Measurements from ENCODE around the gene ARHGEF4.

The ARHGEF4 gene

GRCh38 chr2:131039535-131039907, 202.8 kb downstream of the ARHGEF4 start:
- DNase-seq = peak; percentile 32

DNA sequence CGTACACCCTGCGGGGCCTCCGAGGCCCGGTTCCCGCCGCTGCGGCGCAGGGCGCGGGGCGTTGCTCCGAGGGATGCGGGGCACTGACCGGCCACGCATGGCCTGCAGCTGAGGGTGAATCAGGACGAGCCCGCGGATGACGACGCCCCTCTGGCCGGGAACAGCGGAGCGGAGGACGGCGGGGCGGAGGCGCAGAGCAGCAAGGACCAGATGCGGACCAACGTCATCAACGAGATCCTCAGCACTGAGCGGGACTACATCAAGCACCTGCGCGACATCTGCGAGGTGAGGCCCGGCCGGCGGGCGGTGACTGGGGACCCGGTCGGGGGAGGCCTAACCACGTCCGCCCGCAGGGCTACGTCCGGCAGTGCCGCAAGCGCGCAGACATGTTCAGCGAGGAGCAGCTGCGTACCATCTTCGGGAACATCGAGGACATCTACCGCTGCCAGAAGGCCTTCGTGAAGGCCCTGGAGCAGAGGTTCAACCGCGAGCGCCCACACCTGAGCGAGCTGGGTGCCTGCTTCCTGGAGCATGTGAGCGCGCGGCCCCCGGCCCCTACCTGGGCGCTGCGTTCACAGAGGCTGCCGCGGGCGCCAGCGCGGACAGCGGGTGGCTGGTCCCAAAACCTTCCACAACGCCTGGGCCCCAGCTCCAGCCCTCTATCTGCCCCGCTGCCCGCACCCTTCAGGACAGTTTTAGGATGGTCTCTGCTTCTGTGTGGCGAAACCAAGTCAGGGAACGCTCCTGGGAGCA, 203.4 kb downstream of the ARHGEF4 start:
- peak; percentile 52 for DNase-seq

- DNase-seq = peak; percentile 43
These were observed 204.1 kb downstream of the ARHGEF4 start for GRCh38 chr2:131040661-131041401.

DNA sequence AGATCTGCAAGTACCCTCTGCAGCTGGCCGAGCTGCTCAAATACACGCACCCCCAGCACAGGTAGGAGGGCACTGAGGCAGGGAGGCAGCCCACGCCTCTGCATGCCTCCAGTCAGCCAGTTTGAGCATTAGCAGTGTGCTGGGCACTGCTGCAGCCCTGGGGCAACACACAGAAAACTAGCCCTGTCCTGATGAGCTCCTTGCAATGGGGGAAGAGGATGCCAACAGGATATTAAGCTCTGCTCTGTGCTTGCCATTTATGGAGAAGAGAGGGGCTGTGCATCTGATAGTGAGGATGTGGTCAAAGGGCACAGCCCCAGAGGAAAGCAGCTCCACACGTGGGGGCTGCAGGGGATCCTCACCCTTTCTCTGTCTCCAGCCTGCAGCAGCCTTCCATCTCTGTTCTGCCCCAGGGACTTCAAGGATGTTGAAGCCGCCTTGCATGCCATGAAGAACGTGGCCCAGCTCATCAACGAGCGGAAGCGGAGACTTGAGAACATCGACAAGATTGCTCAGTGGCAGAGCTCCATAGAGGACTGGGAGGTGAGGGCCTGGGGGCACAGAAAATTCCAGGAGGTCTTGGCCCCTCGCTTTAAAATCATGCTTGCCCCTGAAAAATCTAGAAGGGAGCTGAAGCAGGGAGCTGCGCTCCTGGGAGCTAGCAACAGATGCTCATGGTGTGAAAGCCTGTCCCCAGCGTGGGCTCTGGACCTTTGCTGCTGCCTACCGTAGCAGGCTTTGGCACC, 204.9 kb downstream of the ARHGEF4 start:
- DNase-seq = peak; percentile 15

DNA sequence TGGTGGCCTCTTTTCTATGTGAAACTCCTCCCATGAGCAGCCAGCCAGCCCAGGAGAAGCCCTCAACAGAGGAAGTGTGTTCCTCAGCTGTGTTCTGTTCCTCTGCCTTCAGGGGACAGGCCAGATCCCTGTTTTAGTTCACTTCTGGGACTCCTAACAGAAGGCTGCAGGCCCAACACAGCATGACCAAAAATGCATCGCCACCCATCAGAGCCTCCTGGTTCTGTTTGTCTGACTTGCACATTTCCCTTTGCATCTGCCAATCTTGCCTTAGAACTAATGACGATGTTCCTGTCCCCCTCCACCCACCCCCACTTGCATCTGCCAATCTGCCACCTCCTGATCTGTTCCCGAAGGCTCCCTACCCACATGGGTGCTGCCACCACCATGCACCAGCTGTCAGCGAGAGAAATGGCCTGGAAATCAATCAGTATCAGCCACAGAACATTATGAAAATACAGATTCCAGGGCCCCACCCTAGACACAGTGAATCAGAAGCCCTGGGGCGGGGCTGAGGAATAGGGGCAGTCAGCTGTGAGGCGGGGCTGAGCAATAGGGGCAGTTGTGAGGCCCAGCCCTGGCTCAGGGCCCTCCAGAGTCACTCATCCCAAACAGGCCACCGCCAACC, 205.5 kb downstream of the ARHGEF4 start:
- peak; percentile 27 for DNase-seq

GRCh38 chr2:131043199-131044074, 206.7 kb downstream of the ARHGEF4 start:
- peak; percentile 34 for DNase-seq

DNA sequence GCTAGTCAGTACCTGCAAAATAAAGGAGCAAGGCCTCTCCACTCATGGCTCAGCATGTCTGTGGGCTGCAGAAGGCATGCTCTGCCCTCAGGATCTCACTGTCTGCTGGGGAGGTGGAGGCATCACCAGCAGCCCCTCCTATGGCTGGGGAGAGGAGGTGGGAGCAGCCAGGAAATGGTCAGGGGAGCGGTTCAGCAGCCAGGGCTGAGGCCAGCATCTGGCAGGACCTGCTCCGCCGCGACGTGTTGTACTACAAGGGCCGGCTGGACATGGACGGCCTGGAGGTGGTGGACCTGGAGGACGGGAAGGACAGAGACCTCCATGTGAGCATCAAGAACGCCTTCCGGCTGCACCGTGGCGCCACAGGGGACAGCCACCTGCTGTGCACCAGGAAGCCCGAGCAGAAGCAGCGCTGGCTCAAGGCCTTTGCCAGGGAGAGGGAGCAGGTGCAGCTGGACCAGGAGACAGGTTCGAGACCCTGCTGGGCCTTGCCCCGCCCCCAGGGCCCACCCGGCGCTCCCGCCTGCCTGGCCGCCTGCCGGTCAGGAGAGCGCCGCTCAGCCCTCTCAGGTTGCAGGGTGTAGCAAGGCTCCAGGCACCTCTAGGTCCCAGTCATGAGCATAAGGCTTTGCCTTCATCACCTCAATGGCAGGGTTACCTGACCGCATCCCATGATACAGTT, 207.5 kb downstream of the ARHGEF4 start:
- DNase-seq = peak; percentile 35

DNA sequence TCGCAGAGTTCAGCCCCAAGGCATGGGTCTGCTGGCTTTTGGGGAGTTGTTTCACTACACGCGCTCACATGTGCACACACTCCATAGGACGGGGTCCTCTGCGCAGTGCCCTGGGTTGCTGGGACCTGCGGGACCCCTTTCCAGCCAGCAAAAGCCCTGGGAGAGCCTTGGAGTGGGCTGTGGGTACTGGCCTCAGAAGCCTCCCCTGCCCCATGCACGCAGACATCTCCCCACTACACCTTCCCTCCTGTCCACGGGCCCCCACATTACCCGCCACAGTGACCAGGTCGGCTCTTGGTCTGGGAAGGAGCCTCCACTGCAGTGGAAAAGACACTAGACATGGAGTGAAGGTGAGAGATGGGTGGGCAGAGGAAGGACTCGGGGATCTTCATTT, 208.0 kb downstream of the ARHGEF4 start:
- no peak for DNase-seq

DNA sequence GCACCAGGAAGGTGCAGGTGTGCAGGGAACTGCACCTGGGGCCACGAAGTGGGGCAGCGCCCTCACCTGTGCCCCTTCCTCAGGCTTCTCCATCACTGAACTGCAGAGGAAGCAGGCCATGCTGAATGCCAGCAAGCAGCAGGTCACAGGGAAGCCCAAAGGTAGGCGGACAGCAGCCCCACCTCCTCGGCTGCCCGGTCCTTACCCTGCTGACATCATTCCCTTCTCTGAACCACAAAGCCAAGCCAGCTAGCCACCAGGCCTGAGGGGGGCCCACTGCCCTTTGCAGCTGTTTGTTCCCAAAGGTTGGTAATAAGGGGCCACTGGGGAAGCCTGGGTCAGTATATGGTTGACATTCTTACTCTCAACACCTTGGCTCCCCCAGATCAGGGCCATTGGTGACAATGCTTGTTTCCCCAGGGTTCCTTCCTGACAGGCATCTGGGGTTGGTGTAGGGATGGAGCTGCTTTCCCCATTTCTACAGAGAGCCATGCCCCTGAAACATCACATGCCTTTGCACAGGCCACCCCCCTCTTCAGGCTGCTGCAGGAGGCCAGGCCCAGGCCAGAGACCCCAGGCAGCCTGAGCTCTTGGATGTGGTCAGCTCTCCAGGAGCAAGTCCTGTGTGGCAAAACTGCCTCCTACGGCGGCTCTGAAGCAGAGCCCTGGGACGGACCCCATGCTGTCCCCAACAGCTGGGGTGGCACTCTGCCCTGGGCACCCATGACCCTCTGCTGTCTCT, 208.7 kb downstream of the ARHGEF4 start:
- no peak for DNase-seq

- DNase-seq = no peak
These were observed 209.6 kb downstream of the ARHGEF4 start for GRCh38 chr2:131046028-131046917.

DNA sequence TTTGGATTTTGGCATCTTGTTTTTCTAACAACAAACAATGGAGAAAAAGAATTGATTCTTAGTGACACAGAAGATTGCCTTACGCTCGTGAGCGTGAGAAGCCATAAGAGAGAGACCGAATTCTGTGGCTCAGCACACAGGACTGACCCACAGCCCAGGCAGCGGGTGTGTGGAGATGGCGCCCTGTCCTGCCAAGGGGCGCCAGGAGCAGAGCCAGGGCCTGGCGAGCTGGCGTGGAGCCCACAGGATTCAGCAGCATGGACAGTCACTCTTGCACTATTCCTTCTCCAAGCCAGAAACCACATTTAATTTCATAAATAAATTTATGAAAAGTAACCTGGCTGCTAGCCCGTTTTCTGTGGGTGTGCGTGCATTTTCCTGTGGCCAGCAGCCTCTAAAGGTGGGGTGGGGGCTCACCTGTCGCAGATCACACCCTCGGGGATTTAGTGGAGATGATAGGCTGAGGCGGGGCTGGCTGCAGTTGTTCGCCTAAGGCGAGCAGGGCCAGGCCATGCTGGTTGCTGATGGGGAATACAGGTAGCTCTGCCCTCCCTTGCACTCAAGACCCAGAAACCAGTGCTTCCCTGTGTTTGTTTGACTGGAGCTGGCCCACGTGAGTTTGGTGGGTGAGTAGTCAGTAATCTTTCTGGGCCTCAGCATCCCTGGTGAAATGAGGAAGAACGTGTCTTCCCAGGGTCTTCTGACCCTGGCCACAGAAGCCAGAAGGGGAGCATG, 210.4 kb downstream of the ARHGEF4 start:
- DNase-seq = peak; percentile 22

DNA sequence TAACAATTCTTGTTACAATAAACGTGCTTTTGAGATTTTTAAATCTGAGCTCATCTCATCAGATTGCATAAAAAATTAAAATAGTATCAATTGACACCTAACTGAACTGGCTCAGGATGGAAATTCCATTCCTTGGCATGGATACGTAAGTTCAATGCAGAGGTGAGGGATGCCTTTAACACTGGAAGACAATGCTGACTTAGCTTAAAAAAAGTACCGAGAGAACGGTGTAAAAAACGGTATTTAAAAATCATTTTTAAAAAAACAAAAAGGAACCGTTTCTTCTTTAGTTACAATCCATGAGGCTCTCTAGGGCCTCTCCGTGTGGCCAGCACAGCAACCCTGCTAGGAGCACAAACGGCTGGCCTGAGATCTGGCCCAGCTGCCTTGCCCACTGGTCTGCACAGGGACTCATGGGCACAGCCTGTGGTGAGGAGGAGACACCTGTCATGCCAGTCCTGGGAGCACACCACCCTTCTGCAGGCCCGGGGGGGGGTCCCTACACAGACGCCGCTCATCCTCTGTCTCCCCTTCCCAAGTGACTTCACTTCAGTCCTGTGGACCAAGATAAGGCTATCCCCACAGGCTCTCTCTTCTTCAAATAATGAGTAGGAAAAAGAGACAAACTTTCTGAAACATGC, 211.3 kb downstream of the ARHGEF4 start:
- no peak for DNase-seq

- DNase-seq = no peak
These were observed 211.9 kb downstream of the ARHGEF4 start for GRCh38 chr2:131048641-131049040.

DNA sequence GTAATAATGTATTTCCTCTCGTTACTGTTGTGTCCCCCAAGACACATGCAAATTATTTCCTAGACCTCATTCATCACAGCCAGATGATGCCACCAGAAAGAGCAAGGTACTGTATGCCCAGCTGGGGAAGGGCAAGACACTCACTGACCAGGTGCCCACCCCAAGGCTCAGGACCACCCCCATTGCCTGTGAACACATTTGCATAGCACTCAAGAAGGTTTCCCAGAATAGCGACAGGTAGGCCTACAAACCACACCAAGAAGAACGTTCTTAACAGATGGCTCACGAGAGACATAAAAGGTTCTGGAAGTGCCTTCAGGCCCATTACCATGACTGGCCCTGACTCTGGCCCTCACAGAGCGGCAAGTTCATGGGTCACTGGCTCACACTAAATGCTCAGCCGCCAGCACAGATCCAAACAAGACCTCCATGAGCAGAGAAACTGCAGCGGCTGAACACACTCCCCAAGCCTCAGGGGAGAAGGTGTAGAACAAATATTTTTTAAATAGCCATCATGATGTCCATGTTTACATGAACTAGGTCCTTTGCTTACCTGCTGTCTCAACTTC, 212.5 kb downstream of the ARHGEF4 start:
- no peak for DNase-seq

- DNase-seq = no peak
These were observed 214.2 kb downstream of the ARHGEF4 start for GRCh38 chr2:131050896-131051295.

- DNase-seq = no peak
These were observed 216.1 kb downstream of the ARHGEF4 start for GRCh38 chr2:131052741-131053263.

GRCh38 chr2:131054488-131054887, 217.8 kb downstream of the ARHGEF4 start:
- DNase-seq = no peak

All from right forelimb (tissue), 1 donor.